Mucosa of stomach (tissue), 1 donor: ENCODE results near the gene GABRB1.

ENCODE experiments used
- H3K27me3 ChIP-seq: one replicate; pipeline ENCODE4 v1.7.0; 2013; ENCODE audit warnings: mild to moderate bottlenecking, low read length; ENCODE audit not compliant: control insufficient read depth, insufficient read depth
- H3K36me3 ChIP-seq: one replicate; pipeline ENCODE4 v1.7.0; 2013; ENCODE audit warnings: low read length; ENCODE audit not compliant: control insufficient read depth, insufficient read depth
- H3K4me1 ChIP-seq: one replicate; pipeline ENCODE4 v1.7.0; 2013; ENCODE audit warnings: mild to moderate bottlenecking, low read length; ENCODE audit not compliant: control insufficient read depth, insufficient read depth
- H3K4me3 ChIP-seq: one replicate; pipeline ENCODE4 v1.7.0; 2013; ENCODE audit warnings: low read length
- H3K9ac ChIP-seq: one replicate; pipeline ENCODE4 v1.7.0; 2013; ENCODE audit warnings: mild to moderate bottlenecking, low read length, moderate library complexity
- H3K9me3 ChIP-seq: one replicate; pipeline ENCODE4 v1.7.0; 2013; ENCODE audit warnings: mild to moderate bottlenecking, low read length, moderate library complexity; ENCODE audit not compliant: control insufficient read depth
- donor health status: Pancreatic carcinoma.

Gene GABRB1

DNA sequence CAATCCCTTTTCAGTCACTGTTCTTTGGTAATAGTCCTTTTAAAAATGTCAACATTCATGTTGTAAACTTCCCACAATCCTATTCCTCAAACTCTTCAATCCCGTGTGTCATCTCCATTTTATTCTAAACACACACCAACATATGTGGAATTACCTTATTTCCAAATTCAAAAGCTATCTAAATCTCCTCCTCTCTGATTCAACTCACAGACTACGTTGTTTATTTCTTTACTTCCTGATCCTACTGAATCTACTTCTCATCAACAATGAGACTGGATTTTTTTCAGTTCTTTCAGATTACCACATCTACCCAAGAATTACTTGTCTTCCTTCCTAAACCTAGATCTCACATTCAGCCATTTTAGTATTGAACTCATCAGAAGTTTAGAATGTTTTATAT, 188.2 kb downstream of the GABRB1 start:
- H3K36me3 ChIP-seq = no peaks in the 10 kb centered on the region
- H3K4me1 ChIP-seq = no peaks in the 10 kb centered on the region
- no peaks in the 10 kb centered on the region for H3K9me3 ChIP-seq
- H3K27me3 ChIP-seq = no peaks in the 10 kb centered on the region
- no peak overlapping the region for H3K9ac ChIP-seq
- H3K4me3 ChIP-seq = no peak overlapping the region

DNA sequence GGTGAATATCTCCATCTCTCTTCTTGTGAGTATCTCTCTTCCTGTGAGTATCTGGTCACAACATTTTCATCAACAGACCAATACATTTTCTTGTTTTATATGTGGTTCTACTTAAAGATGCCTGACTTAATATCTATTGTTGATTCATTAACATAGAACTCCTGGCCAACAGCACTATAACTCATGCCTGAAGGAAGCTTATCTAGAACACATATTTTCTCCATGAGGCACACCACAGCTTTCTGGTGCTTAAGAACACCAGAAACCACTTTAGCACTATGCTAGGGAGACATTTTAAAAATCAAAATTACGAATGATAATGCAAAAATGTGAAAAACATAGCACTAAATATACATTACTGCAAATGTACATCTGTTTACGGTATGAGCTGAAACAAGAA, 190.4 kb downstream of the GABRB1 start:
- H3K9ac ChIP-seq = no peak overlapping the region
- H3K4me1 ChIP-seq = no peaks in the 10 kb centered on the region
- no peaks in the 10 kb centered on the region for H3K27me3 ChIP-seq
- no peaks in the 10 kb centered on the region for H3K9me3 ChIP-seq
- no peaks in the 10 kb centered on the region for H3K36me3 ChIP-seq
- no peak overlapping the region for H3K4me3 ChIP-seq

GRCh38 chr4:47222276-47222675, 190.9 kb downstream of the GABRB1 start:
- no peaks in the 10 kb centered on the region for H3K4me1 ChIP-seq
- H3K9me3 ChIP-seq = no peaks in the 10 kb centered on the region
- H3K36me3 ChIP-seq = no peaks in the 10 kb centered on the region
- H3K4me3 ChIP-seq = no peak overlapping the region
- H3K27me3 ChIP-seq = no peaks in the 10 kb centered on the region
- H3K9ac ChIP-seq = no peak overlapping the region

- Histone ChIP-seq H3K4me1 (no peaks in the 10 kb centered on the region), H3K9ac (no peak overlapping the region), H3K36me3 (no peaks in the 10 kb centered on the region), H3K9me3 (no peaks in the 10 kb centered on the region), H3K4me3 (no peak overlapping the region), H3K27me3 (no peaks in the 10 kb centered on the region)
Measured at GRCh38 chr4:47224361-47224760, 193.0 kb downstream of the GABRB1 start.

GRCh38 chr4:47235721-47236120, 204.4 kb downstream of the GABRB1 start:
- Histone ChIP-seq H3K4me1 (no peaks in the 10 kb centered on the region), H3K27me3 (no peaks in the 10 kb centered on the region), H3K4me3 (no peak overlapping the region), H3K9ac (no peak overlapping the region), H3K36me3 (no peaks in the 10 kb centered on the region), H3K9me3 (no peaks in the 10 kb centered on the region)

DNA sequence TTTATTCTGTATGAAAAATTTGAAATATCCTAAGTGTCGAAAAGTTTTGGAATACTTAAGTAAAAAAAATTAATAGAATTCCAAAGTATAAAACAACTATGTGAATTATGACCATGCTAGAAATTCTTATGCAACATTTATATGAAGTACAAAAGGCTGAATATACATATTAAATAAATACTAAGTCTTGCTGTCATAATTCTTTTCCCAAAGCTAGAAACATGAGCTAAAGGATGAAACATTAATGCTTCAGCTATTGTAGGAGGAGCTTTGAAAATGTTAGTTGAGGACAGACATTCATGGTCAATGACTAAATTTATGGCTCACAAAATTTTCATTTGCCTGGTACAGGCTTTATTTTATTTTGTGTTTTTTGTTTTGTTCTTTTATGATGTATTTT, 207.3 kb downstream of the GABRB1 start:
- H3K36me3 ChIP-seq = no peaks in the 10 kb centered on the region
- no peaks in the 10 kb centered on the region for H3K9me3 ChIP-seq
- no peaks in the 10 kb centered on the region for H3K27me3 ChIP-seq

DNA sequence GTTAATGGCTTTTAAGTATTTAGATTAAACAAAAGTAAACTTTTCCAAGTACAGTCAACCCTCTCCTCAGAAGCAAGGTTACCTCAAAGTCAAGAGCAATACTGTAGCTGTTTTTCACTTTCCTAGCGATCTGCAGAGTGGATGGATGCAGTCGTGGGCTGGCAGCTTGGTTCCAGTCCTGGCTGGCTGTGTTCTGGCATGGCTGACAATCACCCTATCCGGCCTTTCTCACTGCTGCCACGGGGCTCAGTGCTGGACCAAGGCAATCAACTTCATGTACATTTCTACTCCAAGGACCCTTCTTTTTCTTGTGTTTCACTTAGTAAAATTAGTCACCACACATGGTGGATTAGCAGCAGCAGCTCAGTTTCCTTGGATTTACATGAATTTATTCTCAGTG, 208.3 kb downstream of the GABRB1 start:
- H3K4me1 ChIP-seq = no peaks in the 10 kb centered on the region

More for the DNA sequence above, 207.3 kb downstream of the GABRB1 start:
- Histone ChIP-seq H3K9ac (no peak overlapping the region), H3K4me3 (no peak overlapping the region), H3K4me1 (no peaks in the 10 kb centered on the region)

GRCh38 chr4:47251348-47252135, 220.2 kb downstream of the GABRB1 start:
- Histone ChIP-seq H3K27me3 (no peaks in the 10 kb centered on the region), H3K36me3 (no peaks in the 10 kb centered on the region), H3K4me1 (no peaks in the 10 kb centered on the region), H3K9ac (no peak overlapping the region), H3K9me3 (no peaks in the 10 kb centered on the region), H3K4me3 (no peak overlapping the region)

More for the DNA sequence above, 208.3 kb downstream of the GABRB1 start:
- Histone ChIP-seq H3K4me3 (no peak overlapping the region), H3K27me3 (no peaks in the 10 kb centered on the region), H3K9me3 (no peaks in the 10 kb centered on the region), H3K36me3 (no peaks in the 10 kb centered on the region), H3K9ac (no peak overlapping the region)

DNA sequence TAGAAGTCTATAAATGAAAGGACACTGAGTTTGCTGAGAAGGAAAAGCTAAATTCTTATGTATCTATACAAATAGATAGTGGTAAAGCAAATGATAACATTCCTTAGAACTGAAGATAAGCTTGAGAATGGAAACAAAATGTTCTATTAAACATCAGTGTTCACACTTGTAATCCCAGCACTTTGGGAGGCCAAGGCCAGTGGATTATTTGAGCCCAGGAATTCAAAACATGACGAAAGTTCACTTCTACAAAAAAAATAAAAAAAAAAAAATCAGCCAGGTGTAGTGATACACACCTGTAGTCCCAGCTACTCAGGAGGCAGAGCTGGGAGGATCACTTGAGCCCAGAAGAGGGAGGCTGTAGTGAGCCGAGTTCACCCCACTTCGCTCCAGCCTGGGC, 232.4 kb downstream of the GABRB1 start:
- Histone ChIP-seq H3K4me3 (no peak overlapping the region), H3K9me3 (no peaks in the 10 kb centered on the region), H3K4me1 (no peaks in the 10 kb centered on the region), H3K9ac (no peak overlapping the region), H3K36me3 (no peaks in the 10 kb centered on the region), H3K27me3 (no peaks in the 10 kb centered on the region)

DNA sequence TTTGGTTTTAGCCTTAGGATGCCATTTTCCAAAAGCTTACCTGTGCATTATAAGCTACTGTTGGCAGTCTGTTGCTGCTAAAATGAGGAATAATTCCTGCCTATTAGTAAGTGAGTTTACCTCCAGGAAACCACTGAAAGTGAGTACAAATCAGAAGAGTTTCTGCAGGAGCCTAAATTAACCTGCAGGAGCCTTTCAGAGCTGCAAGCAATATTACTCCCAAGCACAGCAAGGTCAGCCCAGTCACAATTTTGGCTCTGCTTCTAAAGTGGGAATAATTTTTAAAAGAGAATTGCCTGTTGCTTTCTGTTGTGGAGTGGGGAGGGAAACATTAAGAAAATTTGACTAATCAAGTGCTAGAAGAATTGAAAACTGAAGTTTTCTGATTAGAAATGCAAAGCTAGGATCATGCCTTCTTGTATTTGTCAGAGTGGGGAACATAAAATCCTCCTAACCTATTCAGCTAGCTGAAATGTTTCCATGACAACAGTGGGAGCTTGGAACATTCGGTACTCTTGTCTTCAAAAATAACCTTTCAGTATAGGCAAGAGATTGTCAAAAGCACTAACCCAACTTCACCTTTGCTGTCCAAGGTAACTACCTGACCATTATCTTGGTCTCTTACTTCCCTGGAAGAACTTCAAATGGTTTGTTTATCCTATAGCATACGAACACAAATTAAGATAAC, 239.0 kb downstream of the GABRB1 start:
- Histone ChIP-seq H3K9ac (no peak overlapping the region), H3K9me3 (no peaks in the 10 kb centered on the region), H3K4me1 (no peaks in the 10 kb centered on the region), H3K4me3 (no peak overlapping the region), H3K27me3 (no peaks in the 10 kb centered on the region), H3K36me3 (no peaks in the 10 kb centered on the region)

GRCh38 chr4:47271291-47271690, 239.9 kb downstream of the GABRB1 start:
- no peaks in the 10 kb centered on the region for H3K4me1 ChIP-seq
- no peak overlapping the region for H3K9ac ChIP-seq
- no peaks in the 10 kb centered on the region for H3K36me3 ChIP-seq
- H3K27me3 ChIP-seq = no peaks in the 10 kb centered on the region
- no peaks in the 10 kb centered on the region for H3K9me3 ChIP-seq
- H3K4me3 ChIP-seq = no peak overlapping the region

DNA sequence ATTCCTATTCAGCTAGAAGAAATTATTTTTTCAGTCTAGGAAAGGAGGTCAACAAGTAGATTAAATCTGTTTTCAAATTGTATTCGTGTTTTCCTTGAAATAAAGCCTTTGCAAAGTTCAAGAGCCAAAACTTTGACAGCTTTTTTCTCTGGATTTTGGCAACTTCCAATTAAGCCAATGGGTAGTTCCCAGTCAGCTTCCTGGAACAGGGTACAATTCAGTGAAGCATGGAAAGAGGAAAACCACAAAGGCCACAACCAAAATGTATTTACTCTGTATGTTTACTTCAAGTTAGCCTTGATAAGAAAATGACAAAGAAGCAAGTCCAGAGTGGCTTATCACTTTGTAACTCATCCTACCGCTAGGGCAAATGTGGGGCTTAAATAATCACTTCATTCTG, 243.5 kb downstream of the GABRB1 start:
- no peaks in the 10 kb centered on the region for H3K4me1 ChIP-seq
- H3K9me3 ChIP-seq = no peaks in the 10 kb centered on the region
- no peaks in the 10 kb centered on the region for H3K36me3 ChIP-seq
- no peaks in the 10 kb centered on the region for H3K27me3 ChIP-seq
- H3K4me3 ChIP-seq = no peak overlapping the region
- H3K9ac ChIP-seq = no peak overlapping the region
